Tongue (tissue), 2 donors: Measurements from ENCODE around the gene TSG101. TPM values are rescaled to one million over a fixed set of nuclear protein-coding genes. Genes with fewer than 3 reads are reported as not detected.

ENCODE experiments used
- DNase-seq: peaks from one replicate; pipeline ENCODE4 v3.0.0-alpha.2; 2015
- total RNA-seq: library from RNA; depleted of rRNA; stranded (reverse); fragments of >200 nt; gene quantifications from one replicate; pipeline ENCODE4 v1.2.3, GENCODE V29; 2014

Gene TSG101, protein sequence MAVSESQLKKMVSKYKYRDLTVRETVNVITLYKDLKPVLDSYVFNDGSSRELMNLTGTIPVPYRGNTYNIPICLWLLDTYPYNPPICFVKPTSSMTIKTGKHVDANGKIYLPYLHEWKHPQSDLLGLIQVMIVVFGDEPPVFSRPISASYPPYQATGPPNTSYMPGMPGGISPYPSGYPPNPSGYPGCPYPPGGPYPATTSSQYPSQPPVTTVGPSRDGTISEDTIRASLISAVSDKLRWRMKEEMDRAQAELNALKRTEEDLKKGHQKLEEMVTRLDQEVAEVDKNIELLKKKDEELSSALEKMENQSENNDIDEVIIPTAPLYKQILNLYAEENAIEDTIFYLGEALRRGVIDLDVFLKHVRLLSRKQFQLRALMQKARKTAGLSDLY
- 65.6 TPM for total RNA-seq

DNA sequence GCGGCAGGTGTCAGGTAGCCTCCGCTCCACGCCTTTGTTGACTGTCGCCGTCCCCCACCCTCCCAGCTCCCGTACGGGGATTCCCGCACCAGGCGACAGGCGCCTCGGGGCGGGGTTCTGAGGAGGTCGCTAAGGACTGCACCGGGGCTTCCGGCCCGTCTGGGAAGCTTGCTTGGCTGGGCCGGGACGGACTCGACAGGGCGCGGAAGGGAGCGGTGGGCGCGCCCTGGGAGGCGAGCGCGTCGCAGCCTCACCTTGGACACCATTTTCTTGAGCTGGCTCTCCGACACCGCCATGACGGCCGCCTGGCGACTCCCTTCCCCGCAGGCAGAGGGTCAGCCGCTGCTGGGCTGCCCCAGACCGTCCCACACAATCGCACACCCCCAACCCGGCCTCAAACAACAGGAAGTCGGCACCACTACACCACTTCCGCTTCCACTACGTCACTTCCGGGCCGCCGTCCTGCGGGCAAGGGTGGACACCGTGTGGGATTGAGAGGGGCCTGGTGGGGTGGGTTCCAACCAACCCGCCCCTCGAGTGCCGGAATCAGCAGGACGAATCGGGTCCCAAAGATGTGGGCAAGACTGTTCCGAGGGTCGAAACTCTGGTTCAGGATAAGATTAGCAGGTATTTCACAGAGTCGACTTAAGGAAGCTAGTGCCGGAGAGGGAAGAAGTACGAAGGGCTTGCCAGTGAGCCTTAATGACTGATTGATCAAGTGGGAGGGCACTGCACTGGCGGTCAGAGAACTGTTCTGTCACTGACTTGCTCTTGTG is at the start of gene TSG101:
Gene TSG101 (minus strand): TSS at position 422 of the 776 bp plus-strand sequence. CDS start 126 bp downstream, at position 296.
- DNase-seq: peak; percentile 98

DNA sequence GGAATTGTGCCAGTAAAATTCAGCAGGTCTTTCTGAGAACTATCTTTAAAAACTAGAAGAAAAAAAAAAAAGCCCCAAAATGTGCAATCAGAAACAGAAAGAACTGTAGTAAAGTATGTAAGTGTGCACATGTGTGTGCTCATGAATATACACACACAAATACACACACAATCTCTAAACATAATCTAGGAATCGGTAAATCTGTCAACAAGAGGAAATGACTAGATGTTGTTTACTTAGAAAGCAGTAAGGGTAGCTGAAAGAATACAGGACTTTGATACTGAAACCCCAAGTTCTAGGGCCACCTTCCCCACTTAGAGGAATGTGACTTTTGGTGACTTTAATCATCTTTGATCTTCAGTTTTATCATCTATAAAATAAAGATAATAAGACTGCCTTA is 48.6 kb upstream of the TSG101 start:
- no peak for DNase-seq

DNA sequence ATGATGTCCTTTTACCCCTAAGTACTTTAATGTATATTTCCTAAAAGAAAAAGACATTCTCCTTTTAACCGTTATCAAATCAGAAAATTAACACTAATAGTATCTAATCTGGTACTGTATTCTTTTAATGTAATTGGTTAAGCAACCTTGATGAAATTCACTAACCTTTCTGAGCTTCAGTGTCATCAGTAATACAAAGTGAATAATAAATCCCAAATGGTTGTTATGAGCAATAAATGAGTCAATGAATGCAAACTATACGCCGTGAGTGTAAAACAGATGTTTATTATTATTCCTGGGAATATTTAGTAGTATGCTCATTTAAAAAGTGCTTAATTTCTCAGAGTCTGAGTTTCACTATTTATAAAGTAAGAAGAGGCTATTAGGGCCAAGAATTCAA is 40.3 kb upstream of the TSG101 start:
- DNase-seq: no peak

DNA sequence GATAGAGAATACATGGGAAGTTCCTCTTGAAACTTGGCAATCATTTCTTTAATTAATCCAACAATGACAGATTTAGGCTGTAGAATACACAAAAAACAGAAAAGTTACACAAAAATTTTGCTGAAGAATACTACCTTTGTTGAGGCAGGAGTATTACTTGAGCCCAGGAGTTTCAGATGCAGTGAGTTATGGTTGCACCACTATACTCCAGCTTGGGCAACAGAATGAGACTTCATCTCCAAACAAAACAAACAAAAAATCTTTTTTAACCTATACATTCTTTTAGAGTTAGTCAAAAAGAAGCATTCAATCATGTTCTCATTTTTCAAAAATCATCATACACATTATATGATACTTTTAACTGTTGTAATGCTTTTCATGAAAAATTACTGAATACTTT is 39.7 kb upstream of the TSG101 start:
- no peak for DNase-seq

DNA sequence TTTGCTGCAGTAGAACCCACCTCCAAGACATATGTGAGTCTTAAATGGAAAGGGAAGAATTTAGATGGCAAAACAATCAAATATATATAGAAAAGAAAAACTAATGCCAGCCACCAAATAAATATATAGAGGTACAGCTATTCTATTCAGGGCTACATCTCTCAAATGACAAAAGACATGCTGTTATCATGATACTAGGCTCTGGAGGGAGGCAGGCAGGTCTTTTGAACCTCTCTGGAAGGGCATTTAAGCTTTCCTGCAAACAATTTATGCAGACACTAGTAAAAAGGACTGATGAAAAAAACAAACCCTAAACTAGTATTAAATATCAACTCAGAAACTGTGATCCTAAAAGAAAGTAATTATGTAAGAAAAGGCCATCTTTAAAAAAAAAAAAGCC is 37.4 kb upstream of the TSG101 start:
- no peak for DNase-seq

DNA sequence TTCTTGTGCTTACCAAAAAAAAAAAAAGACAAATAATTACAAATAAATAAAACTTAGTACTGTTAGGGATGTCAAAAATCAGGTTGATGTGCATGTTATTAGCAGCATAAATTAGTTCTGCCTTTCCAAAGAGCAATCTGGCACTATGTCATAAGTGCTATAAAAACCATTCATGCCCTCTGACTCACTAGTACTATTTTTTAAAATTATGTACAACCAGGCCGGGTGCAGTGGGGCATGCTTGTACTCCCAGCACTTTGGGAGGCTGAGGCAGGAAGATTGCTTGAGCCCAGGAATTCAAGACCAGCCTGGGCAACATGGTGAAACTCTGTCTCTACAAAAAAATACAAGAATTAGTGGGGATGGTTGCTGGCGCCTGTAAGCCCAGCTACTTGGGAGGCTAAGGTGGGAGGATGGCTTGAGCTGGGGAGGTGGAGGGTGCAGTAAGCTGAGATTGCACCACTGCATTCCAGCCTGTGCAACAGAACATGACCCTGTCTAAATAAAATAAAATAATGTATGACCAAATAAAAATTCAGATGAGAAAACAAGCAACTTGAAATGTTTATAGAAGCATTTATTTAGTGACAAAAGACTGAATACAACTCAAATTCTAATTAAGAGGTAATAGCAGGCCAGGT is 36.5 kb upstream of the TSG101 start:
- no peak for DNase-seq

DNA sequence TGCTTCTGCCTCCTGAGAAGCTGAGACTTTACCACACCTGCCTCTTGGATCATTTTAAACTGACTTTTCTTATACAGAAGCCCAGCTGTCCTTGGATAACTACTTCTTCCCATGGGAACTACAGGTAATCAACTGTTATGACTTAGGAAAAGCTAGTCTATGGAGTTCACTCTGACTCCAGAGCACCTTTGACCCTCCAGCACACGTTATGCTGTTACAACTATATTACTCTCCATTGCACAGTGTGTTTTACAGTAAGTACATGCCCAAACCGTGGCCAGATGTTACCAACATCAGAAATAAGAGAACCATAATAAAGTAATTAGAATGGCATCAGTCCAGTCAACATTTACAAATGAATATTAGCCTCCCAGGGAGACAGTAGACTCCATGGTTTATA is 21.3 kb upstream of the TSG101 start:
- DNase-seq: no peak

DNA sequence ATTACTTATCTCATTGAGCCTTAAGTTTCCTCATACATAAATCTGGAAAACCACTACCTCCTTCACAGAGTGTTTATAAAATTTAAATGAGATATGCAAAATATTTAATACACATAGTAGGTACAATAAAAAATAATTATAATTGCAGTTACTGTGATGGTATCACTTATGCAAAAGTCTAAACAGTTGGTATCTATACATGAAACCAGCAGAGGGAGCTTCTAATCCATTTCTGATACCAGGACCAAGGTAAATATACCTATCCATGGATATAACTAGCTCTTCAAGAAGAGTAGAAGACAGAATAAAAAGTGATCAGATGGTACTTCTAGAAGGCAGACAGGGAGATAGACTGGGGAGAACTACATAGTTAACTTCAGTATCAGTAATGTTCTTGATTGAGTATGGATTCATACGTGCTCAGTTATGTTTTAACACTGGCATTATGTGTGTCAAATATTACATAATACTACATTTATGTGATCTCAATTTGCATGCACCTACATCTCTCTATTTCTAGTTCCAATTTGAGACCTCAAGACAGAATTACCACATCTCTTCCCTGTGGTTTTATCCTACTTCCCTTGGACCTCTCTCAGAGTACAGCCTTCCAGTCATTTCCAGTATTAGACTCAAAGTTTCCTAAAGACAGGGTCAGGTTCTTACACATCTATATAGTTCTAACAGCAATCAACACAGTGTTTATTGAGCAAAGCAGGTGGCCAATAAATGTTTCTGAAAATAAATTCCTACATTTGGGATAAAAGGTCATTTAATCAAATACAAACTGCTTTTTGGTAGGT is 13.7 kb upstream of the TSG101 start:
- DNase-seq: peak; percentile 17

DNA sequence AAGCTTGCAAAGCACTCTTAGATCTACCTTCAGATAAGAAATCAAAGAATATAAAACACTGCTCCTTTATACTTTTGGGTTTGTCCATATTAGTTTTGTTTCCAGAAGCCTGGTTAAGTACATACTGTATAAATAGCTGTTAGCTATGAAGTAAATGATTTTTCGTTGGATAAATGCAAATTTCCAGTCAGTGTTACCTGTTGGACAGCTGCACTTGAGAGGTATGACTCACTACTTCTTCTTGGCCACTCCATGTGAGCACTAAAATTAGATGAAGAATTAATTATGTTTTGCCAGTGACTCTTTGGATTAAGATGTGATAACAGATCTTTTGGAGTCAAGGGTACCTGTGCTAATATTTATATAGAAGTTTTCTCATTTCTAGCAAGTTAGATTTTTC is 9.5 kb upstream of the TSG101 start:
- DNase-seq: no peak

DNA sequence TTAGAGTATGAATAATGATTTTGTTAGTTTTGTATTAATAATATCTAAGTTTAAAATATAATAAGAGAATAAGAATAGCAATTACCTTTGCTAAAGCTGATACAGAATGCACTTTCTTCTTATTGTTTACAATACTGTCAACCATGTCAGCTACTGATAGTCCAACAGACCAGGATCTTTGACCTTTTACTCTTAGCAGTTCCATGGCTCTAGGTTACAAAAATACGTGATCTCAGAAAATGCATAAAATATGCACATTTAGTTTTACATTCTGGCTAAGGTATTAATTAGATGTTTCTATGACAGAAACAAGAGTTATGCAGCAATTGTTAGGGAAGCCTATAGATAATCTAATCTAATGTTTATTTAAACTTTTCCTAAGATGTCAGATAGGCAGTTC is 7.5 kb upstream of the TSG101 start:
- DNase-seq: no peak

DNA sequence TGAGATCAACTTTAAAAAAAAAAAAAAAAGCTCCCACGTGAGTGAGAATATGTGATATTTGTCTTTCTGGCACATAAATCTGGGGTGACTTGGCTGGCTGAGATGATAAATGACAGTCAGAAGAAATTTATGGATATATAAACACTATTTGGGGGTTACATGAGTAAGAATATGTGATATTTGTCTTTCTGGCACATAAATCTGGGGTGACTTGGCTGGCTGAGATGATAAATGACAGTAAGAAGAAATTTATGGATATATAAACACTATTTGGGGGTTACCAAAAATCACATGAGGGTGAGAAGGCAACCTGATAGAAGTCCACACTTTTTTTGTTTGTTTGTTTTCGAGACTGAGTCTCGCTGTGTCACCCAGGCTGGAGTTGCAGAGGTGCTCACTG is 6.6 kb upstream of the TSG101 start:
- no peak for DNase-seq

DNA sequence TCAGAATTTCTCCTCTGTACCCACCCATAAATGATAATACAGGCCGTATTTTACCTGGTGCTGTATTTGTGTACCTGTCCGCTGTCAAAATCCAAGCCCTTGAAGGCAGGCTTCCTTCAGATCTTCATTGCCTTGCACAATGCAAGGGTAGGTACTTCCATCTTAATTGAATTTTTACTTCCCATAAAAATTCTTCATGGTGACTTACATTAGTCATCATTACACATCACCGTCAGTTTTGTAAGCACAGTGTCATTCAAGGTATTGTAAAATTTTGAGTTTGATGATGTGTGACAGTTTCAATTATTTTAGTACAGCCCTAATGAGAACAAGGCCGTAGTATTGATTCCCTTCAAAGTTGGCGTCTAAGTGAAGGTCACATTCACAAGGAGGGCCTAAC is 770 bp upstream of the TSG101 start:
- DNase-seq: peak; percentile 24

DNA sequence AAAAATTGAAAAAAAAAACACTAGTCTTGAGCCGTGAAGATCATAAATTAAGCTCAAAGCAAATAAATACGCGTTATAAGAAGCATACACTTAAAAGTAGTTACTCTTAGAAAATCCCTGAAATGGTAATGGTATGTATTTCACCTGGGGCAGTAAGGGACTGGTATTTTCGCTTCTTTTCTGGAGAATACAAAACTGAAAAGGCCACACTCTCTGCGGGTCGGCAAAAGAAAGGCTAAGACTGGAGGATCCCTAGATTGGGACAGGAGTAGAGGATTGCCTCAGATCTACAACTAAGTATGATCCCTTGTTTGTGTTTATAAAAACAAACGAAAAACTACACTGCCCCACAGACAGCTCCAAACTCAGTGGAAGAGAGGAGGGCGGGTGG is 617 bp downstream of the TSG101 start:
- no peak for DNase-seq

DNA sequence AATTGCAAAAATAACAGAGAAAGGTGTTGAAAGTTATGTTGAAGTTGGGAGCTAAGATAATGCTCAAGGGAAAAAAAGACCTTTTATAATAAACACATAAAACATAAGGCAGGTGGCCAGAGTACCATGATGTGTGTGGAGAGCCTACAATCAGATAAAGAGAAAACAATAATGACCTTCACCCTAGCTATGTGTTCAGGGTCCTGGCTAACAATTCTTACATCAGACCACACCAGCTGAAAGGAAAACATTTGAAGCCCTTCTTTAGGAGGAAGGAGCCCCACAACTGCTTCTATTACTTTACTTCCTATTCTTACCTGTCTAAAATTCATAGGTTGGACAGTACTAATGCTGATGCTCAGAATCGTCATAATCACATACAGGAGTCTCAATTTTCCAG is 2.5 kb downstream of the TSG101 start:
- DNase-seq: no peak

DNA sequence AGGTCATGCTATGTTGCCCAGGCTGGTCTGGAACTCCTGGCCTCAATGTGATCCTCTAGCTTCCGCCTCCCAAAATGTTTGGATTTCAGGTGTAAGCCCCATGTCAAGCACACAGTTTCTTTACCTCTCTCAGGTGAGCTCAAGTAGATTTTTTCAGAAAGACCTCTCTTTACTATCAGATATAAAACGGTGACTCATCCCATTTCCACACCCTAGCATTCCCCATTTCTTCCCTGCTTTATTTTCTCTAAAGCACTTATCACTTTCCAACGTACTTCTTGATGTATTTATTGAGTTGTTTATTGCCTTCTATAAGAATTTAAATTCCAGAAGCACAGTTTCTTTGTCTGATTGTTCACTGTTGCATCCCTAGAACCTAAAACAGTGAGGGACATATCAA is 3.7 kb downstream of the TSG101 start:
- DNase-seq: no peak

DNA sequence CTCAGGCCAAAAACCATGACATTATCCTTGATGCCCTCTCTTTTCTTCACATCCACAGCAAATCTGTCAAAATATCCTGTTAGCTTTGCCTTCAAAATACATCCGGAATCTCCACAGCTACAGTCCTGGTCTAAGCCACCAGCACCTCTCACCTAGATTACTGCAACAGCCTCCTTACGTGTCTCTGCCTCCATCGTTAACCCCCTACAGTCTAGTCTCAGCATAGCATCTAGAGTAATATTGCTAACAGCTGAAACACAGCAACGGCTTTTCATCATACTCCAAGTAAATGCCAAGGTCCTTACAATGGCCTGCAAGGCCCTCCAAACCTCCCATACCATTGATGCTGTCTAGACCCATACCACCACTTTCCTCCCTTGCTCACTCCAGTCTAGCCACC is 4.4 kb downstream of the TSG101 start:
- no peak for DNase-seq

DNA sequence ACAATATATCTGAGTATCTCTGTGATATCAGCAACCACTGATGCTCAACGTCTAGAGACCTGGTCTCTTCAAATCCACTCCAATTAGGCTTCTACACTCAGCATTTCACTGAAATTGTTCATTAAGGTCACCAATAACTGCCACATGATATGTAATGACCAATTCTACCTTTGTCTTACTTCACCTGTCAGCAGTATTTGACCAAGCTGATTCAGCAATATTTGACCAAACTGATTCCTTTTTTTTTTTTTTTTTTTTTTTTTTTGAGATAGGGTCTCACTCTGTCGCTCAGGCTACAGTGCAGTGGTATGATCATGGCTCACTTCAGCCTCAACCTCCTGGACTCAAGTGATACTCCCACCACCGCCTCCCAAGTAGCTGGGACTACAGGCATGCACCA is 5.6 kb downstream of the TSG101 start:
- no peak for DNase-seq

DNA sequence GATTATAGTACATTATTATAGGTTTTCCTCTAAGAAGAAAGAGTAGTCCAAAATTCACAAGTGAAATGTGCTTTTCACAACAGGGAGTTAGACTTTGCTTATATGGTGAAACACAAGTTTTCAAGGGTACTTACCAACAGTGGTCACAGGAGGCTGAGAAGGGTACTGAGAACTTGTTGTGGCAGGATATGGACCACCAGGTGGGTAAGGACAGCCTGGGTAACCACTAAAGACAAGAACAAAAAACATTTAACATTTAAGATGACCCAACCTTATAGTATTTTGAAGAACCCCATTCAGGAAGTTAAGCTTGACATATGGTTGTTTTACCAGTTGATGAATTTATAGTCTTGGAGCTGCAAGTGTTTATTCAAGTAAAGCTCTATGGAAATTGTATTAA is 24.4 kb downstream of the TSG101 start:
- no peak for DNase-seq

DNA sequence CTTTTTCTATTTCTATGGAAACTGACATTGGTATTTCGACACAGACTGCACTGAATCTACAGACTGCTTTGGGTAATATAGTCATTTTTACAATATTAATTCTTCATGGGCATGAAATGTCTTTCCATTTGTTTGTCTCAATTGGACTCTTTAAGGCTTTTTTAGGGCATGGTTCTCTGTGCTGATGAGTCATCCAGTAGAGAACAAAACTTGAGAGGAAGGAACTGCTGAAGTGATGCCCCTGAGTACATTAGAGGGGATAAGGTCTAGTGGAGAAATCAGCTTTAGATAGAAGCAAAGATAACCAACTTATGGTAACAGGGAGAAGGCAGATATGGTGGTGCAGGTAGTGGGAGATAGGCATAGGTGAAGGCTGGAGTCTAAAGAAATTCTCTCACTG is 25.1 kb downstream of the TSG101 start:
- DNase-seq: no peak

DNA sequence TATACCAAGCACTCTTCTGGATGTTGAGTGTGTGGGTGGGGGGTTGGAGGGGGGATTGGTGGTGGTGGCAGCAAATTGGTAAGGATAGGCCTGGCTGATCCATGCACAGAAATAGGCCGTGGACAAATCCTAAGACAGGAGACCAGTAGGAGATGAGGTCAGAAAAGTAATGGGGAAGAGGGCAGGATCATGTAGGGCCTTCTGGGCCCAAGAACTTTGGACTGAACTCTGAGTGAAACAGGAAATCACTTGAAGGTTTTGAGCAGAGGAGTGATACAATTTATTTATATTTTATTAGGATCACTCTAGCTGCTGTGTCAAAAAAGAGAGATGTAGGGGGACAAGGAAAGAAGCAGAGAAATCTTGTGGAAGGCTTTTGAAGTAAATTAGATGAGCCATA is 28.7 kb downstream of the TSG101 start:
- DNase-seq: no peak

DNA sequence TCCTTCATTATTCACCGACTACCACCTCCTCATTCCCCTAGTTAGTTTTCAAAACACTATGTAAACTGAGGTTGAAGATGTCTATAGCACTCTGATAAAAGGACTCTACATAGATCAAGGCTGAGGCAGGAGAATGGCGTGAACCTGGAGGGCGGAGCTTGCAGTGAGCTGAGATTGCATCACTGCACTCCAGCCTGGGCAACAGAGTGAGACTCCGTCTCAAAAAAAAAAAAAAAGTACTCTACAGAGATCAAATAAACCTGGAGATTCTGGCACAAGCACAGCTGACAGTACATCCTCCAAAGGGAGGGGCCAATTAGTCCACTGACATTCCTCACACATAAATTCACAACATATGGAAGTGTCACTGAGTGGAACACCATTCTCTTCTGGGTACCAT is 31.0 kb downstream of the TSG101 start:
- DNase-seq: no peak

DNA sequence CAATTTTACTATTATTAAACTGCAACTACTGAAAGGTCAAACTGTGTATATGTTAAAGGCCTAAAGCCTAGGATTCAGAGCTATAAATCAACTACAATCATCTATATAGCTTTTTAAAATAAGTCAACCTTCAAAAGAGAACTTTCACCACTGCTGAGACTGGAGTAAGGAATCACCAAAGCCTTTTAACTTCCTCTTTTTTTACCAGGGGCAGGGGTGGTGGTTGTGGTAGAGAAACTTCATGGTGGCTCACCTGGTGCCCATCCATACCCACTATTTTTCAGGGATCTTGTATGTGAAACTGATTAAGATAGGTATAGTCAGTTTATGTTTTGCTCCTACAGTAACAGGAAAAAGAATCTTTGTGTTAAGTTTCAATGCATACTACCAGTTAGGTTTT is 31.5 kb downstream of the TSG101 start:
- DNase-seq: no peak

DNA sequence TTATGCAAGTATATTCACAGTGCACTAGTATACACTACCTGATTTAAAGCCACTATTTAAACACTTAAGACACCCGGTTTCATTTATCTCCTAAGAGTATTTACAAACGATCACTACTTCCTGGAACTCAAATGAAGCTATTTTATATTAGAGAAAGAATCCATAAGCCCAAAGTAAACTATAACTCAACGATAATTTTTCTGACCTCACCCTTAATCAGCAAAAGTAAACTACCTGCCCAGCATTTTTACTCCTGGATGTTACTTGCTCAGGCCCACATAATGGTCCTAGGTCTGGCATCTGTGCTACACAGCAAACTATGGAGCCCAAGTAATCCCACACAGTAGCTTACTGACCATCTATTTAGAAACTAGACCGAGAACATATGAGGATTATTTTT is 33.4 kb downstream of the TSG101 start:
- peak; percentile 3 for DNase-seq
